H1 (cell line): ENCODE results near the gene GJD3. TPM values are rescaled to one million over a fixed set of nuclear protein-coding genes. Genes with fewer than 3 reads are reported as not detected.

Source experiments
- CTCF ChIA-PET: fragments of 300-600 bp; sonication (Branson Sonifier 250); formaldehyde crosslinking; loops from one replicate; lab custom pipeline; 2021; ENCODE audit not compliant: partially characterized antibody; lab: Charles Lee
- POLR2A ChIA-PET: fragments of 300-600 bp; sonication (Branson Sonifier 250); formaldehyde crosslinking; loops from one replicate; lab custom pipeline; 2021; ENCODE audit warnings: inconsistent platforms; ENCODE audit not compliant: partially characterized antibody; lab: Charles Lee
- DNase-seq, 2 experiments: peaks; one replicate each; pipeline versions ENCODE4 v3.0.0 to v3.0.0-alpha.2; 2010 to 2022; ENCODE audit warnings: low spot score in 2 of 2, low read depth in 1 of 2, mixed read lengths in 1 of 2
- FAIRE-seq: peaks from 2 replicates; lab custom pipeline; 2011; peaks lifted over from hg19 to GRCh38; lab: Jason Lieb, UNC
- H2AFZ ChIP-seq: 2 replicates; pipeline ENCODE4 v1.8.1; 2012; ENCODE audit warnings: low read length, inconsistent platforms
- H2AK5ac ChIP-seq: 2 replicates; pipeline ENCODE4 v1.6.1; 2013; ENCODE audit warnings: low read depth, low read length
- H2BK120ac ChIP-seq: replicated peaks from 2 replicates; pipeline ENCODE3; 2013; ENCODE audit warnings: low read depth, low read length, inconsistent platforms
- H2BK12ac ChIP-seq: 2 replicates; pipeline ENCODE4 v1.6.1; 2013; ENCODE audit warnings: low read depth, low read length
- H2BK15ac ChIP-seq: 2 replicates; pipeline ENCODE4 v1.6.1; 2013; ENCODE audit warnings: low read length
- H2BK20ac ChIP-seq: 2 replicates; pipeline ENCODE4 v1.6.1; 2013; ENCODE audit warnings: low read length
- H2BK5ac ChIP-seq: 2 replicates; pipeline ENCODE4 v1.6.1; 2013; ENCODE audit warnings: low read depth, low read length
- H3K14ac ChIP-seq: 2 replicates; pipeline ENCODE4 v1.6.1; 2013; ENCODE audit warnings: inconsistent platforms; ENCODE audit not compliant: insufficient read length
- H3K18ac ChIP-seq: 2 replicates; pipeline ENCODE4 v1.6.1; 2013; ENCODE audit warnings: low read length; ENCODE audit errors: extremely low read depth
- H3K23ac ChIP-seq: 2 replicates; pipeline ENCODE4 v1.6.1; 2013; ENCODE audit warnings: inconsistent platforms; ENCODE audit not compliant: insufficient read length
- H3K23me2 ChIP-seq: 2 replicates; pipeline ENCODE4 v1.6.1; 2013; ENCODE audit warnings: low read depth, low read length
- H3K27ac ChIP-seq: 2 replicates; pipeline ENCODE4 v1.6.1; 2011; ENCODE audit warnings: low read depth, low read length, inconsistent platforms
- H3K27me3 ChIP-seq, 4 experiments: replicated peaks in 1 of 4; 1 replicate in 1 of 4; 2 replicates in 3 of 4; pipeline versions ENCODE4 v1.6.1 to v1.8.1; 2011 to 2013; ENCODE audit warnings: low read length in 3 of 4, mild to moderate bottlenecking in 3 of 4, inconsistent platforms in 2 of 4, mixed read lengths in 2 of 4, moderate library complexity in 1 of 4; ENCODE audit not compliant: control insufficient read depth in 3 of 4, insufficient read depth in 3 of 4; ENCODE audit errors: extremely low read depth in 1 of 4
- H3K36me3 ChIP-seq, 4 experiments: 2 replicates each; pipeline versions ENCODE4 v1.6.1 to v1.8.1; 2011 to 2013; ENCODE audit warnings: mild to moderate bottlenecking in 4 of 4, low read length in 3 of 4, moderate library complexity in 2 of 4, control low read depth in 1 of 4, inconsistent platforms in 1 of 4; ENCODE audit not compliant: insufficient read depth in 4 of 4, control insufficient read depth in 2 of 4
- H3K4ac ChIP-seq: replicated peaks from 2 replicates; pipeline ENCODE3; 2013; ENCODE audit warnings: low read length, low read depth, mixed read lengths, inconsistent platforms; ENCODE audit not compliant: insufficient read length
- H3K4me1 ChIP-seq, 4 experiments: replicated peaks in 1 of 4; 1 replicate in 1 of 4; 2 replicates in 3 of 4; pipeline versions ENCODE4 v1.6.1 to v1.8.1; 2011 to 2013; ENCODE audit warnings: low read length in 3 of 4, inconsistent platforms in 2 of 4, mixed read lengths in 1 of 4; ENCODE audit not compliant: insufficient read depth in 4 of 4, control insufficient read depth in 3 of 4
- H3K4me2 ChIP-seq, 2 experiments: 2 replicates each; pipeline versions ENCODE4 v1.6.1 to v1.8.1; 2011 to 2013; ENCODE audit warnings: low read depth in 2 of 2, low read length in 2 of 2, control low read depth in 1 of 2, inconsistent platforms in 1 of 2, mild to moderate bottlenecking in 1 of 2; ENCODE audit not compliant: insufficient read depth in 1 of 2
- H3K4me3 ChIP-seq, 4 experiments: fragments of 200-600, 300-600 bp in 1 of 4; sonication (generic), shearing (Covaris generic), sonication (Bioruptor Twin) in 1 of 4; 2 replicates each; pipeline versions ENCODE4 v1.5.1 to v1.8.1; 2011 to 2016; ENCODE audit warnings: low read length in 4 of 4, low read depth in 3 of 4, control low read depth in 2 of 4, inconsistent platforms in 2 of 4, mild to moderate bottlenecking in 2 of 4, mixed read lengths in 1 of 4, moderate library complexity in 1 of 4; ENCODE audit not compliant: insufficient read depth in 2 of 4; ENCODE audit errors: extremely low read depth in 1 of 4
- H3K56ac ChIP-seq: replicated peaks from 2 replicates; pipeline ENCODE3; 2013; ENCODE audit warnings: low read depth, mild to moderate bottlenecking, mixed read lengths, low read length, inconsistent platforms; ENCODE audit not compliant: insufficient read length
- H3K79me1 ChIP-seq: 2 replicates; pipeline ENCODE4 v1.6.1; 2013; ENCODE audit warnings: low read depth, low read length, control low read depth
- H3K79me2 ChIP-seq, 2 experiments: 2 replicates each; pipeline versions ENCODE4 v1.6.1 to v1.8.1; 2012 to 2013; ENCODE audit warnings: low read length in 2 of 2, mild to moderate bottlenecking in 2 of 2, inconsistent platforms in 1 of 2; ENCODE audit not compliant: insufficient read depth in 2 of 2, control insufficient read depth in 1 of 2
- H3K9ac ChIP-seq, 4 experiments: replicated peaks in 1 of 4; 1 replicate in 1 of 4; 2 replicates in 3 of 4; pipeline versions ENCODE4 v1.6.1 to v1.8.1; 2011 to 2013; ENCODE audit warnings: low read depth in 3 of 4, low read length in 3 of 4, control low read depth in 2 of 4, mild to moderate bottlenecking in 2 of 4, moderate library complexity in 2 of 4, inconsistent platforms in 1 of 4; ENCODE audit errors: extremely low read depth in 1 of 4
- H3K9me3 ChIP-seq, 2 experiments: 2 replicates each; pipeline versions ENCODE4 v1.6.1 to v1.8.1; 2012 to 2013; ENCODE audit warnings: mild to moderate bottlenecking in 2 of 2, moderate library complexity in 2 of 2, control low read depth in 1 of 2, inconsistent platforms in 1 of 2, low read depth in 1 of 2, low read length in 1 of 2, mixed read lengths in 1 of 2; ENCODE audit not compliant: insufficient read depth in 2 of 2
- H4K20me1 ChIP-seq, 2 experiments: replicated peaks in 1 of 2; 2 replicates each; pipeline versions ENCODE3 to v1.8.1; 2011 to 2013; ENCODE audit warnings: inconsistent platforms in 2 of 2, low read length in 2 of 2, mild to moderate bottlenecking in 1 of 2; ENCODE audit not compliant: insufficient read depth in 2 of 2, control insufficient read depth in 1 of 2
- H4K5ac ChIP-seq: 2 replicates; pipeline ENCODE4 v1.6.1; 2013; ENCODE audit warnings: low read length, low read depth, mixed read lengths, inconsistent platforms; ENCODE audit not compliant: insufficient read length
- H4K8ac ChIP-seq: 2 replicates; pipeline ENCODE4 v1.8.0; 2013; ENCODE audit warnings: mild to moderate bottlenecking, moderate library complexity, low read length, inconsistent platforms; ENCODE audit not compliant: insufficient read depth; ENCODE audit errors: extremely low read depth
- H4K91ac ChIP-seq: replicated peaks from 2 replicates; pipeline ENCODE3; 2013; ENCODE audit warnings: low read length, mixed read lengths, inconsistent platforms; ENCODE audit not compliant: insufficient read length
- CHD1 ChIP-seq: IDR thresholded peaks from 2 replicates; pipeline ENCODE4 v1.6.1; 2012; ENCODE audit warnings: low read depth, low read length, improper control_type of control experiment
- CHD2 ChIP-seq: IDR thresholded peaks from 2 replicates; pipeline ENCODE4 v1.6.1; 2012; ENCODE audit warnings: low read length, improper control_type of control experiment
- CTCF ChIP-seq, 3 experiments: IDR thresholded peaks; 1 replicate in 2 of 3; 2 replicates in 1 of 3; pipeline versions ENCODE4 v1.5.1 to v1.6.1; 2011; ENCODE audit warnings: low read length in 3 of 3, mild to moderate bottlenecking in 3 of 3, inconsistent platforms in 2 of 3, low read depth in 1 of 3, moderate library complexity in 1 of 3; ENCODE audit not compliant: insufficient read depth in 1 of 3; ENCODE audit errors: control extremely low read depth in 1 of 3
- GABPA ChIP-seq: IDR thresholded peaks from 2 replicates; pipeline ENCODE4 v1.6.1; 2011; ENCODE audit warnings: mild to moderate bottlenecking, low read length, moderate library complexity, borderline replicate concordance; ENCODE audit not compliant: insufficient read depth
- NANOG ChIP-seq: IDR thresholded peaks from 2 replicates; pipeline ENCODE4 v1.6.1; 2011; ENCODE audit warnings: low read length, low read depth, mild to moderate bottlenecking, inconsistent platforms; ENCODE audit not compliant: insufficient read depth, poor library complexity, severe bottlenecking
- POU5F1 ChIP-seq: IDR thresholded peaks from 2 replicates; pipeline ENCODE4 v1.6.1; 2011; ENCODE audit warnings: low read depth, mild to moderate bottlenecking, low read length, moderate library complexity
- SP4 ChIP-seq: IDR thresholded peaks from 2 replicates; pipeline ENCODE4 v1.6.1; 2012; ENCODE audit warnings: low read length, inconsistent platforms
- SRF ChIP-seq: IDR thresholded peaks from 2 replicates; pipeline ENCODE4 v1.6.1; 2011; ENCODE audit warnings: mild to moderate bottlenecking, low read depth, low read length, moderate library complexity
- TBP ChIP-seq: IDR thresholded peaks from 2 replicates; pipeline ENCODE4 v1.6.1; 2011; ENCODE audit warnings: low read depth, low read length, improper control_type of control experiment
- WGBS, 2 experiments: shearing (Covaris generic) in 1 of 2; methylation state at CpG; one replicate each; pipeline versions ENCODE4 v1.1.6 to v1.1.7; 2013 to 2015; ENCODE audit warnings: low lambda C conversion rate in 2 of 2, mixed read lengths in 2 of 2, inconsistent platforms in 1 of 2, low coverage in 1 of 2, missing lambda C conversion rate in 1 of 2; ENCODE audit not compliant: insufficient replicate concordance in 2 of 2, insufficient coverage in 1 of 2, insufficient read length in 1 of 2; ENCODE audit errors: extremely low coverage in 1 of 2, missing lambda C conversion rate in 1 of 2; 5-methylcytosine and 5-hydroxymethylcytosine counted together
- polyA plus RNA-seq, 7 experiments: library from polyadenylated mRNA; depleted of rRNA in 3 of 7; stranded (reverse) in 5 of 7; unstranded in 2 of 7; fragments of >200 nt in 5 of 7; fragments of 200-250 nt in 2 of 7; gene quantifications; 1 replicate in 5 of 7; 2 replicates in 1 of 7; 4 replicates in 1 of 7; pipeline versions ENCODE4 v1.2.1 to v1.2.3, GENCODE V29; 2011 to 2013; ENCODE audit warnings: missing spikeins in 2 of 7, mixed read lengths in 2 of 7
- total RNA-seq: library from RNA; stranded (reverse); fragmentation: NEBNext Ultra II Directional; extraction: Animal tissue kit (Norgen Biotek cat#: 25700); gene quantifications from 2 replicates; pipeline ENCODE4 v1.2.1, GENCODE V29; 2021

The GJD3 gene
- total and polyA plus RNA-seq, 2 of the 8 experiments (the other 6 are each of a cell fraction or from before 2014, with no cell fraction given) = 0.53 to 1.9 TPM

DNA sequence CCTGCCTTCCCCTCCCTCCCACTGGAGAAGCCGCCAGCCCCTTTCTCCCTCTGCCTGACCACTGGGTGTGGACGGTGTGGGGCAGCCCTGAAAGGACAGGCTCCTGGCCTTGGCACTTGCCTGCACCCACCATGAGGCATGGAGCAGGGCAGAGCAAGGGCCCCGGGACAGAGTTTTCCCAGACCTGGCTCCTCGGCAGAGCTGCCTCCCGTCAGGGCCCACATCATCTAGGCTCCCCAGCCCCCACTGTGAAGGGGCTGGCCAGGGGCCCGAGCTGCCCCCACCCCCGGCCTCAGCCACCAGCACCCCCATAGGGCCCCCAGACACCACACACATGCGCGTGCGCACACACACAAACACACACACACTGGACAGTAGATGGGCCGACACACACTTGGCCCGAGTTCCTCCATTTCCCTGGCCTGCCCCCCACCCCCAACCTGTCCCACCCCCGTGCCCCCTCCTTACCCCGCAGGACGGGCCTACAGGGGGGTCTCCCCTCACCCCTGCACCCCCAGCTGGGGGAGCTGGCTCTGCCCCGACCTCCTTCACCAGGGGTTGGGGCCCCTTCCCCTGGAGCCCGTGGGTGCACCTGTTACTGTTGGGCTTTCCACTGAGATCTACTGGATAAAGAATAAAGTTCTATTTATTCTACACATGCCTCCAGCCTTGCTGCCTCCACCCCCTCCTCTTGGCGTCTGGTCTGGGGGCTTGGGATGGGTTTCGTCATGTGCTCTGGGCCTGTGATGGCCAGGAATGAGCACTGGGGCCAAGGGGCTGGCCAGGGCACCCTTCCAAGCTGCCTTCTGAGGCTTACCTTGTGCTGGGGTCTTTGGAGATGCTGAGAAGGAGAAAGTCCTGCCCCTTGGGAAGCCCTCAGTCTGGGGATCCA is 7.3 kb downstream of the GJD3 start:
- Histone ChIP-seq H2BK12ac (no peak overlapping the region), H3K27me3 (peaks cover 0 to 7% (median 4%) of the 10 kb centered on the region in 4 experiments; a peak in 4 of 7 replicates), H3K27ac (no peak overlapping the region), H4K20me1 (peaks cover 0 to 6% of the 10 kb centered on the region in 2 experiments), H3K23me2 (no peaks in the 10 kb centered on the region), H2BK120ac (no peak overlapping the region), H3K56ac (no peak overlapping the region), H3K4me2 (no peak overlapping the region), H2BK20ac (no peak overlapping the region), H2BK15ac (no peak overlapping the region), H3K4me3 (no peak overlapping the region), H4K91ac (no peak overlapping the region), H3K4ac (no peak overlapping the region), H3K18ac (no peak overlapping the region), H2AFZ (no peak overlapping the region), H2BK5ac (no peak overlapping the region), H2AK5ac (no peak overlapping the region), H3K9me3 (no peaks in the 10 kb centered on the region), H4K5ac (no peak overlapping the region), H3K9ac (no peak overlapping the region), H3K23ac (no peak overlapping the region), H3K14ac (no peak overlapping the region), H3K4me1 (peaks cover 5 to 24% (median 14%) of the 10 kb centered on the region in 4 experiments), H3K79me1 (no peaks in the 10 kb centered on the region), H3K79me2 (no peaks in the 10 kb centered on the region), H3K36me3 (no peaks in the 10 kb centered on the region), H4K8ac (no peak overlapping the region)
- DNase-seq = no peak
- ChIA-PET POLR2A (interaction anchor here (0.8 to 27.8 kb wide), 5 partner anchors 55 to 284 kb away, joined by 3 to 570 read pairs (median 4); partner anchors contain the start of genes CDC6 and RARA), CTCF (interaction anchor here (0.6 to 30.8 kb wide), 16 partner anchors 9 to 659 kb away, joined by 3 to 1198 read pairs (median 6); partner anchors contain the start of gene RARA)
- 92% methylated on average over 12 of the region's 19 CpGs; no CpG with 5 or more reads in 1 of the 2 experiments for WGBS, 2 experiments
- no peak for FAIRE-seq
- no peak for TF ChIP-seq POU5F1
- no peak for TF ChIP-seq SRF
- TF ChIP-seq SP4 = no peak
- no peak for TF ChIP-seq CHD2
- no peak for TF ChIP-seq NANOG
- TF ChIP-seq CHD1 = no peak
- no peak for TF ChIP-seq GABPA
- no peak for TF ChIP-seq TBP
- no peak for TF ChIP-seq CTCF (IDR thresholded peaks at IDR 0.05; ENCODE audit: control extremely low read depth in 1 of 3, insufficient read depth in 1 of 3, low read depth in 1 of 3, low read length in 3 of 3)
